ENCODE data around the gene ATRX.

DNA sequence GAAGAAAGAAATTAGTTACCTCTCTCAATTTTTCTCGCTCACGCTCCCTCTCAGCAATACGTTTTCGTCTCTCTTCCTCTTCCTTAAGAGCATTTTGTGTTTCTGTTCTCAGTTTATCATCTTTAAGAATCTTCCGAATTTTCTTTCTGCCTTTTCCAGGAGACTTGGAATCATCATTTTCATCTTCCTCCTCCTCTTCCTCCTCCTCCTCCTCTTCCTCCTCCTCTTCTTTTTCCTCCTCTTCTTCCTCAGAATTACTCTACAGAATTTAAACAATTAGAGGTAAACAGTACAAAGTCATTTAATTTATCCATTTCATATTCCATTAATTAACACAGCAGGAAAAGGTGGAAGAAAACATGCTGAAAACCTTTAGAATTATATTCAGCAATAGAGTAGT is 133.9 kb downstream of the ATRX start:
- TF ChIP-seq GATA2 (IDR thresholded peaks at IDR 0.05; ENCODE audit: low read depth, low read length): no peak
- no peak for TF ChIP-seq GATA3 (IDR thresholded peaks at IDR 0.05; ENCODE audit: low read depth, low read length)
